GM18868 (cell line): ENCODE data around the gene CLIP4.
"Not testable (repeated sequence)": the region's sequence is repeated elsewhere in the genome, so short reads cannot be mapped to it uniquely, and the experiment has no call there.

Experiments used
- ATAC-seq: cut with Tn5 transposase; IDR thresholded peaks from one replicate; pipeline ENCODE4 v1.9.1; 2021; ENCODE audit warnings: mild to moderate bottlenecking, moderate library complexity; ENCODE audit not compliant: unreplicated experiment

Gene CLIP4

GRCh38 chr2:29100564-29100963, 14.7 kb upstream of the CLIP4 start:
- no peak for ATAC-seq

GRCh38 chr2:29104688-29105087, 10.5 kb upstream of the CLIP4 start:
- no peak for ATAC-seq

GRCh38 chr2:29105375-29105774, 9.8 kb upstream of the CLIP4 start:
- ATAC-seq = no peak

GRCh38 chr2:29106256-29106655, 9.0 kb upstream of the CLIP4 start:
- no peak for ATAC-seq

GRCh38 chr2:29106980-29107388, 8.2 kb upstream of the CLIP4 start:
- no peak for ATAC-seq

GRCh38 chr2:29107547-29107946, 7.7 kb upstream of the CLIP4 start:
- ATAC-seq = not testable (repeated sequence)

GRCh38 chr2:29108225-29108624, 7.0 kb upstream of the CLIP4 start:
- ATAC-seq = no peak

GRCh38 chr2:29109246-29109645, 6.0 kb upstream of the CLIP4 start:
- no peak for ATAC-seq

GRCh38 chr2:29110916-29111535, 4.2 kb upstream of the CLIP4 start:
- peak; percentile 52 for ATAC-seq

GRCh38 chr2:29112379-29112778, 2.8 kb upstream of the CLIP4 start:
- no peak for ATAC-seq

GRCh38 chr2:29113027-29113686, 2.1 kb upstream of the CLIP4 start:
- no peak for ATAC-seq

- ATAC-seq = no peak
These were observed 1.3 kb upstream of the CLIP4 start for GRCh38 chr2:29113891-29114321.

- no peak for ATAC-seq
These were observed 649 bp upstream of the CLIP4 start for GRCh38 chr2:29114586-29114945.

GRCh38 chr2:29115797-29116781, 874 bp downstream of the CLIP4 start:
- peak; percentile 46 for ATAC-seq

GRCh38 chr2:29117636-29118303, 2.6 kb downstream of the CLIP4 start:
- ATAC-seq = no peak

- no peak for ATAC-seq
These were observed 4.0 kb downstream of the CLIP4 start for GRCh38 chr2:29119211-29119610.

- ATAC-seq = no peak
These were observed 5.6 kb downstream of the CLIP4 start for GRCh38 chr2:29120846-29121245.

- ATAC-seq = no peak
These were observed 8.6 kb downstream of the CLIP4 start for GRCh38 chr2:29123617-29124349.

GRCh38 chr2:29124504-29124903, 9.3 kb downstream of the CLIP4 start:
- ATAC-seq = no peak

- ATAC-seq = peak; percentile 27
These were observed 14.5 kb downstream of the CLIP4 start for GRCh38 chr2:29129586-29130281.
